Gastroesophageal sphincter (tissue), 4 donors: ENCODE measurements around the gene ZNF418. TPM values are rescaled to one million over a fixed set of nuclear protein-coding genes. Genes with fewer than 3 reads are reported as not detected.

Experiments used
- ATAC-seq: fragments of 150-250 bp; one replicate; pipeline ENCODE4 v1.9.1; 2016; ENCODE audit warnings: mild to moderate bottlenecking, moderate library complexity
- H3K27ac ChIP-seq, 4 donors: fragments of 200-600 bp; sonication (generic) in 3 of 4; 1 replicate in 3 of 4; 2 replicates in 1 of 4; pipeline ENCODE4 v1.5.1; 2016 to 2019
- H3K27me3 ChIP-seq: fragments of 200-600 bp; sonication (generic); one replicate; pipeline ENCODE4 v1.5.1; 2019
- H3K36me3 ChIP-seq, 2 donors: fragments of 200-600 bp; sonication (generic); one replicate each; pipeline ENCODE4 v1.5.1; 2019; ENCODE audit warnings: control low read depth in 1 of 2
- H3K4me1 ChIP-seq, 3 donors: fragments of 200-600 bp; sonication (generic); 1 replicate in 2 of 3; 2 replicates in 1 of 3; pipeline ENCODE4 v1.5.1; 2016 to 2019; ENCODE audit warnings: control low read depth in 2 of 3
- H3K4me3 ChIP-seq, 2 donors: fragments of 200-600 bp; sonication (generic); one replicate each; pipeline ENCODE4 v1.5.1; 2019; ENCODE audit warnings: mild to moderate bottlenecking in 1 of 2, moderate library complexity in 1 of 2
- H3K9me3 ChIP-seq, 3 donors: fragments of 200-600 bp; sonication (generic); one replicate each; pipeline ENCODE4 v1.5.1; 2017 to 2019; ENCODE audit warnings: control low read depth in 2 of 3
- CTCF ChIP-seq, 4 experiments: fragments of 200-600 bp in 2 of 4; fragments of 450-650 bp in 2 of 4; sonication (generic) in 1 of 4; IDR thresholded peaks; one replicate each; pipeline ENCODE4 v1.5.1; 2017 to 2019; ENCODE audit warnings: antibody characterized with exemption in 4 of 4, mild to moderate bottlenecking in 2 of 4, moderate library complexity in 2 of 4
- EP300 ChIP-seq: sonication (generic); formaldehyde crosslinking; IDR thresholded peaks from one replicate; pipeline ENCODE4 v1.6.1; 2017; ENCODE audit warnings: antibody characterized with exemption, mild to moderate bottlenecking
- POLR2A ChIP-seq, 2 donors: fragments of 450-650 bp; IDR thresholded peaks; one replicate each; pipeline ENCODE4 v1.6.1; 2017; ENCODE audit warnings: antibody characterized with exemption in 2 of 2, mild to moderate bottlenecking in 2 of 2, moderate library complexity in 1 of 2
- POLR2AphosphoS5 ChIP-seq: sonication (generic); formaldehyde crosslinking; IDR thresholded peaks from one replicate; pipeline ENCODE4 v1.6.1; 2017; ENCODE audit warnings: antibody characterized with exemption
- total RNA-seq, 4 donors: library from RNA; depleted of rRNA; stranded (reverse); fragments of >200 nt; gene quantifications; one replicate each; pipeline ENCODE4 v1.1.0, GENCODE V29; 2016

Gene ZNF418
- total RNA-seq, 4 donors from 2014 or later, result 10.4 to 28.5 (median 13.9) TPM

- no peak for TF ChIP-seq CTCF (IDR thresholded peaks at IDR 0.05)
- TF ChIP-seq POLR2AphosphoS5, result no peak
- no peak for TF ChIP-seq POLR2A (IDR thresholded peaks at IDR 0.05)
- TF ChIP-seq EP300, result no peak
- H3K4me3 ChIP-seq, result no peak overlapping the region
- H3K9me3 ChIP-seq, result peaks cover 0 to 97% (median 2%) of the 10 kb centered on the region in 3 donors
- H3K27ac ChIP-seq, result no peak overlapping the region
- ATAC-seq, result no peak
- H3K36me3 ChIP-seq, result peaks cover 0 to 61% of the 10 kb centered on the region in 2 donors
- no peaks in the 10 kb centered on the region for H3K27me3 ChIP-seq
- no peaks in the 10 kb centered on the region for H3K4me1 ChIP-seq
Measured at GRCh38 chr19:57872450-57872849, 62.8 kb downstream of the ZNF418 start.

Other genes with a start within 250 kb of the ZNF418 start
- gene ZNF154, start 226.2 kb downstream of the ZNF418 start, total RNA-seq, result 10 to 100 TPM in 1 of 4 donors, 1 to 10 TPM in 3; 3.8 to 12.6 (median 9.0) TPM
- gene ZNF671, start 207.8 kb downstream of the ZNF418 start, total RNA-seq, result 10 to 100 TPM in 3 of 4 donors, 1 to 10 TPM in 1; 8.8 to 16.8 (median 11.7) TPM
- 10 to 100 TPM; 12.1 to 14.9 (median 13.3) TPM for gene ZNF776, start 188.6 kb downstream of the ZNF418 start, total RNA-seq
- 10 to 100 TPM; 12.8 to 20.7 (median 17.1) TPM for gene ZNF586, start 165.7 kb downstream of the ZNF418 start, total RNA-seq
- 1 to 10 TPM; 2.7 to 8.7 (median 4.5) TPM for gene ZNF552, start 120.5 kb downstream of the ZNF418 start, total RNA-seq
- gene ZNF587B, start 105.1 kb downstream of the ZNF418 start, total RNA-seq, result 10 to 100 TPM in 2 of 4 donors, 1 to 10 TPM in 2; 7.6 to 14.5 (median 10.7) TPM
- 10 to 100 TPM in 3 of 4 donors, 1 to 10 TPM in 1; 9.3 to 47.5 (median 17.6) TPM for gene ZNF587, start 85.5 kb downstream of the ZNF418 start, total RNA-seq
- gene ZNF814, start 46.4 kb downstream of the ZNF418 start, total RNA-seq, result 10 to 100 TPM in 2 of 4 donors, 1 to 10 TPM in 2; 4.9 to 13.5 (median 9.6) TPM
- 10 to 100 TPM; 13.9 to 29.3 (median 16.0) TPM for gene ZNF417, start 18.8 kb downstream of the ZNF418 start, total RNA-seq
- 1 to 10 TPM; 4.2 to 8.6 (median 5.2) TPM for gene ZNF256, start 12.3 kb upstream of the ZNF418 start, total RNA-seq
- gene C19orf18, start 39.1 kb upstream of the ZNF418 start, total RNA-seq, result 1 to 10 TPM in 1 of 4 donors, not detected in 3; 4.8 TPM
- gene ZNF606, start 67.4 kb upstream of the ZNF418 start, total RNA-seq, result 10 to 100 TPM in 3 of 4 donors, 1 to 10 TPM in 1; 6.0 to 49.0 (median 18.8) TPM
- gene ZSCAN1, start 98.6 kb upstream of the ZNF418 start, total RNA-seq, result not detected
- 1 to 10 TPM; 5.8 to 9.0 (median 7.5) TPM for gene ZNF135, start 123.9 kb upstream of the ZNF418 start, total RNA-seq
- 100 to 1,000 TPM in 3 of 4 donors, 10 to 100 TPM in 1; 82.4 to 144 (median 123) TPM for gene ZSCAN18, start 162.8 kb upstream of the ZNF418 start, total RNA-seq
- gene ZNF329, start 215.4 kb upstream of the ZNF418 start, total RNA-seq, result 10 to 100 TPM in 2 of 4 donors, 1 to 10 TPM in 2; 8.4 to 14.8 (median 11.7) TPM
- gene ZNF274, start 247.7 kb upstream of the ZNF418 start, total RNA-seq, result 10 to 100 TPM; 17.0 to 23.5 (median 18.6) TPM